ENCODE measurements around the gene SLIT3.

DNA sequence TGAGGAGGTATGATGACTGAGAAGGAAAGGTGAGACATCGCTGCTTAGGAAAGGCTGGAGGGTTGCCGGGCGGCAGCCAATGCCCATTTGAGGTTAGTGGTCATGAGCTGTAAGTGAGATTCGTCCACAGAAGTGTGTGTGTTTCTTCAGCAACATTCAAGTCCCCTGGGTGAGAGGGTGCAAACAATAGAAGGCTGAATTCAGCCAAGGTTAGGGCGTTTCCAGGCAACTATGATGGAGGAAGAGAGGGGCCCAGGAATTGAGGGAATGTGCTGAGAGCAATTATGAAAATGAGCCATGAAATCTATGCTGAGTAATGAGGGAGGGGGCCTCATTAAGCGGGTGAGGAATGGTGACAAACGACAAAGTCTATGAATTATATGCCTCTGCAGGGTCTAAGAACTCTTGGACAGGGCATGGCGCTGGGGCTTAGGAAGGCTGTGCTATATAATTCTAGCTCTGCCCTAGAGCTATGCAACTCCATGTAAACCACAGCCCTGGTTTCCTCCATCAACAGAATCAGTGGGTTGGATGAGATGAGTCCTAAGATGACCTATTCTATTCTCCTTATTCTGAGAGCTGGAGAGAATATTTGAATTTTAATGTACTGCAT is 96.0 kb downstream of the SLIT3 start:
- TF ChIP-seq, protein P1, sequence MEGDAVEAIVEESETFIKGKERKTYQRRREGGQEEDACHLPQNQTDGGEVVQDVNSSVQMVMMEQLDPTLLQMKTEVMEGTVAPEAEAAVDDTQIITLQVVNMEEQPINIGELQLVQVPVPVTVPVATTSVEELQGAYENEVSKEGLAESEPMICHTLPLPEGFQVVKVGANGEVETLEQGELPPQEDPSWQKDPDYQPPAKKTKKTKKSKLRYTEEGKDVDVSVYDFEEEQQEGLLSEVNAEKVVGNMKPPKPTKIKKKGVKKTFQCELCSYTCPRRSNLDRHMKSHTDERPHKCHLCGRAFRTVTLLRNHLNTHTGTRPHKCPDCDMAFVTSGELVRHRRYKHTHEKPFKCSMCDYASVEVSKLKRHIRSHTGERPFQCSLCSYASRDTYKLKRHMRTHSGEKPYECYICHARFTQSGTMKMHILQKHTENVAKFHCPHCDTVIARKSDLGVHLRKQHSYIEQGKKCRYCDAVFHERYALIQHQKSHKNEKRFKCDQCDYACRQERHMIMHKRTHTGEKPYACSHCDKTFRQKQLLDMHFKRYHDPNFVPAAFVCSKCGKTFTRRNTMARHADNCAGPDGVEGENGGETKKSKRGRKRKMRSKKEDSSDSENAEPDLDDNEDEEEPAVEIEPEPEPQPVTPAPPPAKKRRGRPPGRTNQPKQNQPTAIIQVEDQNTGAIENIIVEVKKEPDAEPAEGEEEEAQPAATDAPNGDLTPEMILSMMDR (IDR thresholded peaks at IDR 0.05): no peak
- no peak for TF ChIP-seq POLR2A (IDR thresholded peaks at IDR 0.05)
